CD14-positive monocyte (primary cell): ENCODE data around the gene AKTIP. TPM values are rescaled to one million over a fixed set of nuclear protein-coding genes. Genes with fewer than 3 reads are reported as not detected.
A peak's percentile ranks its signal among the peaks of the same experiment; 100 is the strongest.

Experiments used
- DNase-seq, 3 donors: peaks; one replicate each; pipeline ENCODE4 v3.0.0-alpha.2; 2011 to 2022
- H2AFZ ChIP-seq: 2 replicates; pipeline ENCODE4 v1.6.0; 2012; ENCODE audit warnings: mild to moderate bottlenecking, low read depth, low read length, inconsistent platforms; ENCODE audit not compliant: insufficient read depth, poor library complexity, severe bottlenecking
- H3K27ac ChIP-seq, 2 donors: 1 replicate in 1 of 2; 2 replicates in 1 of 2; pipeline ENCODE4 v1.5.1; 2012 to 2013; ENCODE audit warnings: low read length in 2 of 2, control low read depth in 1 of 2, inconsistent platforms in 1 of 2, low read depth in 1 of 2, mild to moderate bottlenecking in 1 of 2
- H3K27me3 ChIP-seq, 2 donors: one replicate each; pipeline versions ENCODE4 v1.6.0 to v1.6.1; 2011 to 2013; ENCODE audit warnings: low read length in 2 of 2; ENCODE audit not compliant: control insufficient read depth in 2 of 2, insufficient read depth in 2 of 2
- H3K36me3 ChIP-seq, 2 donors: replicated peaks in 1 of 2; 1 replicate in 1 of 2; 2 replicates in 1 of 2; pipeline versions ENCODE4 v1.5.1 to v1.6.1; 2012 to 2013; ENCODE audit warnings: low read length in 2 of 2, control low read depth in 1 of 2, inconsistent platforms in 1 of 2, mild to moderate bottlenecking in 1 of 2; ENCODE audit not compliant: insufficient read depth in 2 of 2, control insufficient read depth in 1 of 2
- H3K4me1 ChIP-seq, 2 donors: 1 replicate in 1 of 2; 2 replicates in 1 of 2; pipeline versions ENCODE4 v1.5.1 to v1.6.1; 2012 to 2013; ENCODE audit warnings: low read length in 2 of 2, control low read depth in 1 of 2, inconsistent platforms in 1 of 2, mild to moderate bottlenecking in 1 of 2, moderate library complexity in 1 of 2; ENCODE audit not compliant: insufficient read depth in 2 of 2, control insufficient read depth in 1 of 2
- H3K4me2 ChIP-seq: replicated peaks from 2 replicates; pipeline ENCODE3; 2012; ENCODE audit warnings: low read length, moderate library complexity, mild to moderate bottlenecking; ENCODE audit not compliant: poor library complexity, severe bottlenecking; ENCODE audit errors: extremely low read depth
- H3K4me3 ChIP-seq, 3 experiments: fragments of 200-600 bp in 1 of 3; sonication (generic) in 1 of 3; replicated peaks in 1 of 3; 1 replicate in 2 of 3; 2 replicates in 1 of 3; pipeline ENCODE4 v1.5.1; 2011 to 2013; ENCODE audit warnings: low read length in 3 of 3, mild to moderate bottlenecking in 3 of 3, control low read depth in 2 of 3, low read depth in 2 of 3, inconsistent platforms in 1 of 3, moderate library complexity in 1 of 3
- H3K79me2 ChIP-seq: 2 replicates; pipeline ENCODE4 v1.6.0; 2012; ENCODE audit warnings: mild to moderate bottlenecking, control low read depth, inconsistent platforms, low read length, moderate library complexity; ENCODE audit not compliant: insufficient read depth
- H3K9ac ChIP-seq: 2 replicates; pipeline ENCODE4 v1.6.0; 2017; ENCODE audit warnings: low read length, mild to moderate bottlenecking; ENCODE audit not compliant: insufficient read depth, poor library complexity, severe bottlenecking
- H3K9me3 ChIP-seq, 2 donors: replicated peaks in 1 of 2; 1 replicate in 1 of 2; 2 replicates in 1 of 2; pipeline versions ENCODE4 v1.5.1 to v1.6.1; 2012 to 2013; ENCODE audit warnings: low read length in 2 of 2, control low read depth in 1 of 2; ENCODE audit not compliant: control insufficient read depth in 1 of 2, insufficient read depth in 1 of 2
- H4K20me1 ChIP-seq: 2 replicates; pipeline ENCODE4 v1.6.0; 2012; ENCODE audit warnings: mild to moderate bottlenecking, low read length, control low read depth, moderate library complexity; ENCODE audit not compliant: insufficient read depth
- H3K27ac Mint-ChIP-seq, 7 donors: one replicate each; pipeline ENCODE4 v1.8.0; 2020; ENCODE audit warnings: mild to moderate bottlenecking in 7 of 7, mixed read lengths in 7 of 7, moderate library complexity in 6 of 7, inconsistent platforms in 2 of 7
- H3K27me3 Mint-ChIP-seq, 3 donors: one replicate each; pipeline ENCODE4 v1.8.0; 2021 to 2022; ENCODE audit warnings: low read depth in 3 of 3, mild to moderate bottlenecking in 3 of 3, mixed read lengths in 3 of 3, moderate library complexity in 3 of 3, inconsistent platforms in 1 of 3
- H3K36me3 Mint-ChIP-seq, 2 donors: one replicate each; pipeline ENCODE4 v1.8.0; 2020; ENCODE audit warnings: mixed read lengths in 2 of 2, inconsistent platforms in 1 of 2, mild to moderate bottlenecking in 1 of 2
- H3K4me1 Mint-ChIP-seq: one replicate; pipeline ENCODE4 v1.8.0; 2020; ENCODE audit warnings: mild to moderate bottlenecking, mixed read lengths
- H3K4me3 Mint-ChIP-seq, 2 donors: one replicate each; pipeline ENCODE4 v1.8.0; 2020; ENCODE audit warnings: mild to moderate bottlenecking in 2 of 2, mixed read lengths in 2 of 2, moderate library complexity in 1 of 2
- H3K9me3 Mint-ChIP-seq, 7 donors: one replicate each; pipeline ENCODE4 v1.8.0; 2020 to 2022; ENCODE audit warnings: mixed read lengths in 7 of 7, mild to moderate bottlenecking in 6 of 7, moderate library complexity in 6 of 7, inconsistent platforms in 2 of 7
- CTCF ChIP-seq: fragments of 200-600 bp; IDR thresholded peaks from one replicate; pipeline ENCODE4 v1.8.0; 2022; ENCODE audit warnings: antibody characterized with exemption, mild to moderate bottlenecking
- WGBS: methylation state at CpG from one replicate; pipeline ENCODE4 v1.1.5; 2013; ENCODE audit warnings: missing lambda C conversion rate; ENCODE audit not compliant: insufficient coverage; 5-methylcytosine and 5-hydroxymethylcytosine counted together
- intact Hi-C, 2 donors: fragments of 100-400 bp; cut with micrococcal nuclease; formaldehyde crosslinking; loops; one replicate each; pipeline versions ENCODE4 v1.15.0 to v1.15.1; 2023
- polyA plus RNA-seq, 3 donors: library from polyadenylated mRNA; depleted of rRNA in 1 of 3; unstranded in 2 of 3; stranded (reverse) in 1 of 3; fragments of 300-500 nt in 2 of 3; fragments of >200 nt in 1 of 3; fragmentation: Illumina TruSeq in 2 of 3; gene quantifications; 1 replicate in 2 of 3; 2 replicates in 1 of 3; pipeline ENCODE4 v1.2.3, GENCODE V29; 2012 to 2021

Gene AKTIP
- polyA plus RNA-seq, 3 donors = 5.8 to 9.9 (median 8.7) TPM

DNA sequence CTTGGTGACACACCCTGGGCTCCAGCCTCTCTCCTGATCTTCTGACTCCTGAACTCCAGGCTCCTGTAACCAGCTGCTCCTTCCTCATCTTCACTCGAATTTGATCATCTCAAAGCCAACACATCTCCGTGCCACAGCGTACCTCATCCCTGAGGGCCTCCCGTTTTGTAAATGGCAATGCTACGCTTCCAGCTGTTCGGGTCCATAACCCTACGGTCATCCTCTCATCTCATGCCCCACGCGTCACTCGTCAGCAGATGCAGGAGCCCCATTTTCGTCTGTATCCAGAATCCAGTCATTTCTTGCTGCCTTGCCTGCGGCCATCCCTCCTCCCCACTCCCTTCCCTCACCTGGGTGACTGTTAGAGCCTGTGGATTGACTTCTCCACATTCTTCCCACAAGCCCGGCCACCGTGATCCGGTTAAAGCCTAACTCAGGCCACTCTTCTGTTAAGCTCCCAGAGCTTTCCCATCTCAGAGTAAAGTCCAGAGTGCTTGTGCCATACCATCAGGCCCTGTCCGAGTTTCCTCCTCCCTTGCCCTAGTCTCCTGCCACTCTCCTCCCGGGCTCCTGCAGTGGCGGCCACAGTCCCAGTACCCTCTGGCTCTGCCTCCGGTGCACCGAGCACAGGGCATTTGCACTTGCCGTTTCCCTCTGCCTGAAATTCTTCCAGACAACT is 20.3 kb upstream of the AKTIP start:
- Mint-ChIP-seq H3K27ac (no peak overlapping the region), H3K27me3 (peaks cover 11 to 33% (median 26%) of the 10 kb centered on the region in 3 donors), H3K4me1 (peaks cover 17% of the 10 kb centered on the region), H3K36me3 (no peaks in the 10 kb centered on the region), H3K4me3 (no peak overlapping the region), H3K9me3 (peaks cover 0 to 4% (median 0%) of the 10 kb centered on the region in 7 donors)
- intact Hi-C loops = no loop called here
- H3K4me3 ChIP-seq = no peak overlapping the region
- DNase-seq = no peak
- no peaks in the 10 kb centered on the region for H3K79me2 ChIP-seq
- peaks cover 11 to 12% of the 10 kb centered on the region in 2 donors for H3K4me1 ChIP-seq
- no peak overlapping the region for H2AFZ ChIP-seq
- H4K20me1 ChIP-seq = no peaks in the 10 kb centered on the region
- no peaks in the 10 kb centered on the region for H3K27me3 ChIP-seq
- no peaks in the 10 kb centered on the region for H3K36me3 ChIP-seq
- WGBS = 96% methylated on average over 18 of the region's 21 CpGs
- H3K9ac ChIP-seq = no peak overlapping the region
- TF ChIP-seq CTCF = no peak
- H3K27ac ChIP-seq = no peak overlapping the region
- no peaks in the 10 kb centered on the region for H3K9me3 ChIP-seq
- no peak overlapping the region for H3K4me2 ChIP-seq

DNA sequence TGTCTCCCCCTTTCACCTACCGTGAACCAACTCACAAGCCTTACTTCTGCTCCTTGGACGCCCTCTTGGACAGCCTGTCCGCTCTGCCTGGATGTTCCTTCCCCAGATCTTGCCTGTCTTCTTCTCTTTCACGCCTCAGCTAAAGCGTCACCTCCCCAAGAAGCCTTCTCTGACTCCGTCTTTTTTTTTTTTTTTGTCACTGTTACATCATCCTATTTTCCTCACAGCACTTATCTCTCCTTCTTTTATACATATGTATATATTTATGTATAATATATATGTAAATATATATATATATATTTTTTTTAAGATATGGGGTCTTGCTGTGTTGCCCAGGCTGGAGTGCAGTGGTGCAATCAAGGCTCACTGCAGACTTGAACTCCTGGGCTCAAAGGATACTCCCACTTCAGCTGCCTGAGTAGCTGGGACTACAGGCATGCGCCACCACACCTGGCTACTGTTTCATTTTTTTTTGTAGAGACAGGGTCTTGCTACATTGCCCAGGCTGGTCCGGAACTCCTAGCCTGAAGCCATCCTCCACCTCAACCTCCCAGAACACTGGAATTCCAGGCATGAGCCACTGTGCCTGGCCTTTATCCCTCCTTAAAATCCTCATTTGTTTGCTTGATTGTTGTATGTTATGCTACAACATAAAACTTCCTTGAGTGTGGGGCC is 16.5 kb upstream of the AKTIP start:
- intact Hi-C loops = no loop called here
- peak overlapping the region; percentile 67 for H2AFZ ChIP-seq
- H4K20me1 ChIP-seq = no peaks in the 10 kb centered on the region
- Mint-ChIP-seq H3K4me1 (peaks cover 26% of the 10 kb centered on the region), H3K4me3 (peak overlapping the region; percentile 51 to 87), H3K27me3 (peaks cover 20 to 52% (median 44%) of the 10 kb centered on the region in 3 donors), H3K36me3 (no peaks in the 10 kb centered on the region), H3K27ac (peak overlapping the region; percentile 12 to 72 (median 33)), H3K9me3 (peaks cover 0 to 8% (median 4%) of the 10 kb centered on the region in 7 donors)
- 75% methylated on average over 4 of the region's 8 CpGs for WGBS
- no peaks in the 10 kb centered on the region for H3K36me3 ChIP-seq
- no peak for DNase-seq
- peaks cover 2 to 11% of the 10 kb centered on the region in 2 donors for H3K27me3 ChIP-seq
- no peaks in the 10 kb centered on the region for H3K9me3 ChIP-seq
- H3K79me2 ChIP-seq = no peaks in the 10 kb centered on the region
- peak overlapping the region in 1 of 3 experiments; percentile 59 for H3K4me3 ChIP-seq
- TF ChIP-seq CTCF = no peak
- no peak overlapping the region for H3K27ac ChIP-seq
- peak overlapping the region; percentile 38 for H3K9ac ChIP-seq
- H3K4me2 ChIP-seq = peak overlapping the region; percentile 73
- H3K4me1 ChIP-seq = peaks cover 20 to 21% of the 10 kb centered on the region in 2 donors
